Left lung (tissue), 10 donors: ENCODE results near the gene XK. TPM values are rescaled to one million over a fixed set of nuclear protein-coding genes. Genes with fewer than 3 reads are reported as not detected.

Source experiments
- ATAC-seq: fragments of 200-7000 bp; cut with Tn5 transposase; one replicate; pipeline ENCODE4 v1.9.1; 2020; ENCODE audit warnings: moderate library complexity
- DNase-seq, 4 donors: peaks; one replicate each; pipeline ENCODE4 v3.0.0-alpha.2; 2013 to 2020
- H3K27ac ChIP-seq, 2 donors: fragments of 200-600 bp; sonication (generic) in 1 of 2; one replicate each; pipeline versions ENCODE4 v1.5.0 to v1.8.0; 2020 to 2021
- H3K27me3 ChIP-seq, 2 donors: fragments of 200-600 bp; sonication (generic) in 1 of 2; one replicate each; pipeline versions ENCODE4 v1.5.0 to v1.8.0; 2020 to 2021
- H3K36me3 ChIP-seq, 2 donors: fragments of 200-600 bp; sonication (generic) in 1 of 2; one replicate each; pipeline versions ENCODE4 v1.5.0 to v1.8.0; 2020 to 2021
- H3K4me1 ChIP-seq, 2 donors: fragments of 200-600 bp; one replicate each; pipeline ENCODE4 v1.8.0; 2021
- H3K4me3 ChIP-seq, 2 donors: fragments of 200-600 bp; sonication (generic) in 1 of 2; one replicate each; pipeline versions ENCODE4 v1.5.0 to v1.8.0; 2020 to 2021; ENCODE audit warnings: mild to moderate bottlenecking in 1 of 2
- H3K9me3 ChIP-seq, 2 donors: fragments of 200-600 bp; sonication (generic) in 1 of 2; one replicate each; pipeline versions ENCODE4 v1.5.0 to v1.8.0; 2020 to 2021
- intact Hi-C, 2 donors: fragments of 100-400 bp; cut with DNase I; formaldehyde crosslinking; loops; one replicate each; pipeline versions ENCODE4 v1.11.2 to v1.14.2; 2022
- polyA plus RNA-seq, 6 donors: library from polyadenylated mRNA; unstranded; fragments of 120-200 nt; gene quantifications; one replicate each; pipeline ENCODE4 v1.2.1, GENCODE V29; 2013; ENCODE audit not compliant: insufficient read length in 6 of 6
- total RNA-seq, 2 donors: library from RNA; stranded (reverse); fragmentation: NEBNext Ultra II Directional; extraction: Animal tissue kit (Norgen Biotek cat#: 25700); gene quantifications; one replicate each; pipeline ENCODE4 v1.2.1, GENCODE V29; 2021
- TF ChIP-seq, protein P1 (sequence below), 2 donors: fragments of 200-600 bp; sonication (generic) in 1 of 2; IDR thresholded peaks; one replicate each; pipeline versions ENCODE4 v1.5.0 to v1.8.0; 2021; ENCODE audit warnings: antibody characterized with exemption in 2 of 2
- donor health status: DM: no; HTN: yes; CAD: no.
- donor health status: DM: no; HTN: no; CAD: no.

Gene XK
- total and polyA plus RNA-seq, 8 donors: 2.5 to 4.1 (median 2.8) TPM

DNA sequence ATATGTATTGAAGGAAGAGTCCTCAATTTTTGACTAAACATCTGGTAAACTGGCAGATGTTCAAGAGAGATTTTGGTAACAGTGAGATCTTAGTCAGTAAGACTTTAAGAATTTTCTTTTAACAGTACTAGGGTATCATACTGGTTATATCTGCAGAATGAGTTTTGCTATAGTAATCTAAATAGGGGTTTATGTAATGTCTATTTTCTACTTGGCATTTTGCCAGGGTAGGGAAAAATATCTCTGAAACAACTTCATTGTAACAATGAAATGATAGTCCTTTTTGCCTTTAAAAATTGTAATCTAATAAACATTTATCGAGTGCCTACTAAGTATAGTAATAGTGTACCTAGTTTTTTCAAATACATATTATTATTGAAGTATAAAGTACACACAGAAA is 32.1 kb downstream of the XK start:
- DNase-seq (no peak), ATAC-seq (no peak)
- no peak overlapping the region for H3K4me3 ChIP-seq
- H3K27ac ChIP-seq: no peak overlapping the region
- H3K9me3 ChIP-seq: no peaks in the 10 kb centered on the region
- H3K27me3 ChIP-seq: no peaks in the 10 kb centered on the region
- H3K4me1 ChIP-seq: no peaks in the 10 kb centered on the region
- intact Hi-C loops: no loop called here
- TF ChIP-seq, protein P1, sequence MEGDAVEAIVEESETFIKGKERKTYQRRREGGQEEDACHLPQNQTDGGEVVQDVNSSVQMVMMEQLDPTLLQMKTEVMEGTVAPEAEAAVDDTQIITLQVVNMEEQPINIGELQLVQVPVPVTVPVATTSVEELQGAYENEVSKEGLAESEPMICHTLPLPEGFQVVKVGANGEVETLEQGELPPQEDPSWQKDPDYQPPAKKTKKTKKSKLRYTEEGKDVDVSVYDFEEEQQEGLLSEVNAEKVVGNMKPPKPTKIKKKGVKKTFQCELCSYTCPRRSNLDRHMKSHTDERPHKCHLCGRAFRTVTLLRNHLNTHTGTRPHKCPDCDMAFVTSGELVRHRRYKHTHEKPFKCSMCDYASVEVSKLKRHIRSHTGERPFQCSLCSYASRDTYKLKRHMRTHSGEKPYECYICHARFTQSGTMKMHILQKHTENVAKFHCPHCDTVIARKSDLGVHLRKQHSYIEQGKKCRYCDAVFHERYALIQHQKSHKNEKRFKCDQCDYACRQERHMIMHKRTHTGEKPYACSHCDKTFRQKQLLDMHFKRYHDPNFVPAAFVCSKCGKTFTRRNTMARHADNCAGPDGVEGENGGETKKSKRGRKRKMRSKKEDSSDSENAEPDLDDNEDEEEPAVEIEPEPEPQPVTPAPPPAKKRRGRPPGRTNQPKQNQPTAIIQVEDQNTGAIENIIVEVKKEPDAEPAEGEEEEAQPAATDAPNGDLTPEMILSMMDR (IDR thresholded peaks at IDR 0.05): no peak
- no peaks in the 10 kb centered on the region for H3K36me3 ChIP-seq

DNA sequence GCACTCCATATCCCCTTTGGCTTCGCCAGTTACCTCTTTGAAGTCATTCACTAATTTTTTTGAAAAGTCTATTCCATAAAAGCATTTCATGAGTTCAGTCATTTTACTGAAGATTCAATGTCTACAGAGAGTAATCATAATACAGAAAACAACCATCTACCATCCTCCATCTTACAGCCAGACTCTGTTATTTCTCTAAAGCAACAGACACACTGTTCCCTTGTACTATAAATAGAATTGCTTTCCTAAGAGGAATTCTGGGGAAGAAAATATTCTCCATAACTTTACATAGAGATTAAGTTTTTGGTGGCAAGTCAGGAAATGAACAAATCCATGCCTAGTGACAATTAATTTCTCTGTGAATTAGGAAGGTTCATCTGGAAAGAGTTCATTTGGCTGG is 37.0 kb downstream of the XK start:
- Histone ChIP-seq H3K27me3 (no peaks in the 10 kb centered on the region), H3K4me3 (no peak overlapping the region), H3K4me1 (no peaks in the 10 kb centered on the region), H3K36me3 (no peaks in the 10 kb centered on the region), H3K27ac (no peak overlapping the region), H3K9me3 (no peaks in the 10 kb centered on the region)
- intact Hi-C loops: no loop called here
- DNase-seq (no peak), ATAC-seq (no peak)
- TF ChIP-seq, protein P1 (IDR thresholded peaks at IDR 0.05): no peak

DNA sequence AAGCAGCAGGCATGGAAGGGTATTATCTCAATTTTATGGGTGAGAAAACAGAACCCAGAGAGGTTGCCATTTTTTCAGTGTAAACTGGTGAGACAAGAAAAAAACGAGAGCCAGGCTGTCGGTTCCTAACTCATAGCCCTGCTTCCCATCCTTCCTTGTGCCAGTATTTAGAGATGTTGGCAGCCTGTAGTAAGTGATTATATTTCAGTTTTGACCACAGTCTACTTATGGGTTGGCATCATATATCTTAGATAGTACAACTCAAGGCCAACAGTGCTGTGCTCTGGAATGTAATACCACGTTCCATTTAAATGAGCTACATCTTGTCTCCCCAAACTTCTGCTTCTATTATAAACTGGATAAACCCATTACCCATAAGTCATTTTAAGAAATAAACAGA is 40.8 kb downstream of the XK start:
- TF ChIP-seq, protein P1 (IDR thresholded peaks at IDR 0.05): no peak
- intact Hi-C loops: no loop called here
- Histone ChIP-seq H3K27me3 (no peaks in the 10 kb centered on the region), H3K27ac (no peak overlapping the region), H3K4me3 (no peak overlapping the region), H3K9me3 (no peaks in the 10 kb centered on the region), H3K36me3 (no peaks in the 10 kb centered on the region), H3K4me1 (no peaks in the 10 kb centered on the region)
- DNase-seq (no peak), ATAC-seq (no peak)

DNA sequence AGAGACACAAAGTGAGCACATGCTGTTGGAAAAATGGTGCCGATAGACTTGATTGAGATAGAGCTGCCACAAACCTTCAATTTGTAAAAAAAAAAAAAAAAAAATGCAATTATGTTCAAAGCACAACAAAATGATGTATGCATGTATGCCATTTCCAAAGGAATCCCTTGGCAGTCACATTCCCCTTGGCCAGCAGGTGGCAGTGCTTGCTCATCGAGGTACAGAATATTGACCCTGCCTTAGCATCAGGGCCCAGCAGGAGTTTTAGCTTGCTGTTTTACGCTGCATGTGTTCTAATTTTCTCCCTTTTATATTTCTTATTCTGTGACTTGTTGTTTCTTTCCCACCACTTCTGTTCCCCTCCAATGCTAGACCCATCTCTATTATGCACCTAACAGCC is 59.8 kb downstream of the XK start:
- Histone ChIP-seq H3K27me3 (no peaks in the 10 kb centered on the region), H3K9me3 (no peaks in the 10 kb centered on the region), H3K4me1 (no peaks in the 10 kb centered on the region), H3K4me3 (no peak overlapping the region), H3K36me3 (no peaks in the 10 kb centered on the region), H3K27ac (peak overlapping the region in 1 of 2 donors; percentile 86)
- DNase-seq (peak; percentile 59 to 79 (median 72)), ATAC-seq (peak; percentile 96)
- TF ChIP-seq, protein P1 (IDR thresholded peaks at IDR 0.05): peak; percentile 75 to 86
- intact Hi-C loops: loop anchor here in 1 of 2 donors (10.0 kb wide), 1 partner anchor 429 kb away; no protein-coding TSS in a partner anchor

DNA sequence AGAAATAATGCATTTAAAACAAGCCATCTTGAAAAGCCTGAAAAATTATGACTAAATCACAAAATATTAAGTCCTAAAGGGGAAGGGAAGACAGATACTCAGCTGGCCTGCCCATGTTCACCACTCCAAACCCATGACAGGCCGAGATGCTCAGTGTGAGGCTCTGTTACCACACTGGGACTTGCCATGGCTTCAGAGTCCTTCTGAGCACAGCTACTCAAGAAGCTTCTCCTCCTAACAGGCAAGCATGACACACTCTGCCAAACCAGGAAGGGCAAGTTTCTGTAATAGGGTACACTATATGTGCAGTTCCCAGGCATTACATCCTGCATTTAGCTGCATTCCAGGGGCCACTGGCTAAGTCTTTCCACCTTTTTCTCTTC is 60.2 kb downstream of the XK start:
- intact Hi-C loops: loop anchor here in 1 of 2 donors (10.0 kb wide), 1 partner anchor 429 kb away; no protein-coding TSS in a partner anchor
- Histone ChIP-seq H3K9me3 (no peaks in the 10 kb centered on the region), H3K27ac (peak overlapping the region in 1 of 2 donors; percentile 86), H3K4me3 (no peak overlapping the region), H3K4me1 (no peaks in the 10 kb centered on the region), H3K27me3 (no peaks in the 10 kb centered on the region), H3K36me3 (no peaks in the 10 kb centered on the region)
- TF ChIP-seq, protein P1 (IDR thresholded peaks at IDR 0.05): no peak
- no peak for DNase-seq
- peak; percentile 57 for ATAC-seq
